Neural crest cell (in vitro differentiated cells): Measurements from ENCODE around the gene SCGB1C2. TPM values are rescaled to one million over a fixed set of nuclear protein-coding genes. Genes with fewer than 3 reads are reported as not detected.

Experiments
- DNase-seq: peaks from one replicate; pipeline ENCODE4 v3.0.0; 2021; ENCODE audit warnings: low read depth, mixed read lengths, low spot score
- H3K27ac Mint-ChIP-seq: one replicate; pipeline ENCODE4 v1.8.0; 2021; ENCODE audit warnings: mild to moderate bottlenecking, mixed read lengths; ENCODE audit not compliant: unreplicated experiment
- H3K27me3 Mint-ChIP-seq: 2 replicates; pipeline ENCODE4 v1.8.0; 2021; ENCODE audit warnings: low read depth, mild to moderate bottlenecking, mixed read lengths
- H3K36me3 Mint-ChIP-seq: 2 replicates; pipeline ENCODE4 v1.8.0; 2021; ENCODE audit warnings: low read depth, mild to moderate bottlenecking, mixed read lengths
- H3K4me1 Mint-ChIP-seq: 2 replicates; pipeline ENCODE4 v1.8.0; 2021; ENCODE audit warnings: mixed read lengths
- H3K4me3 Mint-ChIP-seq: one replicate; pipeline ENCODE4 v1.8.0; 2021; ENCODE audit warnings: mild to moderate bottlenecking, mixed read lengths
- H3K9me3 Mint-ChIP-seq: 2 replicates; pipeline ENCODE4 v1.8.0; 2021; ENCODE audit warnings: mixed read lengths
- CTCF ChIP-seq: fragments of 200-600 bp; sonication (generic); conservative IDR thresholded peaks from 2 replicates; pipeline ENCODE4 v1.5.0; 2021; ENCODE audit warnings: antibody characterized with exemption, mild to moderate bottlenecking
- total RNA-seq: library from RNA; stranded (reverse); gene quantifications from 2 replicates; pipeline ENCODE4 v1.2.1, GENCODE V29; 2021

SCGB1C2 gene
- total RNA-seq, 1 donor from 2014 or later = not detected

- no peak overlapping the region for H3K27ac Mint-ChIP-seq
- H3K27me3 Mint-ChIP-seq = no peaks in the 10 kb centered on the region
- no peak for DNase-seq
- TF ChIP-seq CTCF = no peak
- no peaks in the 10 kb centered on the region for H3K9me3 Mint-ChIP-seq
- H3K4me1 Mint-ChIP-seq = no peaks in the 10 kb centered on the region
- no peak overlapping the region for H3K4me3 Mint-ChIP-seq
- H3K36me3 Mint-ChIP-seq = no peaks in the 10 kb centered on the region
Measured at GRCh38 chr17:149897-150584, 12.7 kb downstream of the SCGB1C2 start.

- Mint-ChIP-seq H3K36me3 (no peaks in the 10 kb centered on the region), H3K4me3 (no peak overlapping the region), H3K27ac (no peak overlapping the region), H3K4me1 (no peaks in the 10 kb centered on the region), H3K27me3 (no peaks in the 10 kb centered on the region), H3K9me3 (no peaks in the 10 kb centered on the region)
- DNase-seq = no peak
- no peak for TF ChIP-seq CTCF
Measured at GRCh38 chr17:151004-151403, 13.6 kb downstream of the SCGB1C2 start.

GRCh38 chr17:151886-152859 is 14.8 kb downstream of the SCGB1C2 start:
- H3K4me3 Mint-ChIP-seq = no peak overlapping the region
- no peaks in the 10 kb centered on the region for H3K27me3 Mint-ChIP-seq
- no peaks in the 10 kb centered on the region for H3K9me3 Mint-ChIP-seq
- H3K36me3 Mint-ChIP-seq = no peaks in the 10 kb centered on the region
- no peaks in the 10 kb centered on the region for H3K4me1 Mint-ChIP-seq
- no peak for TF ChIP-seq CTCF
- no peak overlapping the region for H3K27ac Mint-ChIP-seq
- no peak for DNase-seq

- no peak for TF ChIP-seq CTCF
- H3K27ac Mint-ChIP-seq = no peak overlapping the region
- DNase-seq = no peak
Measured at GRCh38 chr17:152860-153420, 15.6 kb downstream of the SCGB1C2 start.

GRCh38 chr17:153851-154250 is 16.5 kb downstream of the SCGB1C2 start:
- Mint-ChIP-seq H3K27ac (no peak overlapping the region), H3K27me3 (no peaks in the 10 kb centered on the region), H3K4me1 (no peaks in the 10 kb centered on the region), H3K4me3 (no peak overlapping the region), H3K36me3 (no peaks in the 10 kb centered on the region), H3K9me3 (no peaks in the 10 kb centered on the region)
- no peak for DNase-seq
- no peak for TF ChIP-seq CTCF

More at GRCh38 chr17:152860-153420, 15.6 kb downstream of the SCGB1C2 start:
- Mint-ChIP-seq H3K9me3 (no peaks in the 10 kb centered on the region), H3K4me3 (no peak overlapping the region), H3K36me3 (no peaks in the 10 kb centered on the region), H3K27me3 (no peaks in the 10 kb centered on the region), H3K4me1 (no peaks in the 10 kb centered on the region)
